HG03095 (cell line): Measurements from ENCODE around the gene ILKAP.

ENCODE experiments used
- ATAC-seq: cut with Tn5 transposase; IDR thresholded peaks from one replicate; pipeline ENCODE4 v1.9.1; 2021; ENCODE audit warnings: moderate library complexity; ENCODE audit not compliant: unreplicated experiment

The ILKAP gene

DNA sequence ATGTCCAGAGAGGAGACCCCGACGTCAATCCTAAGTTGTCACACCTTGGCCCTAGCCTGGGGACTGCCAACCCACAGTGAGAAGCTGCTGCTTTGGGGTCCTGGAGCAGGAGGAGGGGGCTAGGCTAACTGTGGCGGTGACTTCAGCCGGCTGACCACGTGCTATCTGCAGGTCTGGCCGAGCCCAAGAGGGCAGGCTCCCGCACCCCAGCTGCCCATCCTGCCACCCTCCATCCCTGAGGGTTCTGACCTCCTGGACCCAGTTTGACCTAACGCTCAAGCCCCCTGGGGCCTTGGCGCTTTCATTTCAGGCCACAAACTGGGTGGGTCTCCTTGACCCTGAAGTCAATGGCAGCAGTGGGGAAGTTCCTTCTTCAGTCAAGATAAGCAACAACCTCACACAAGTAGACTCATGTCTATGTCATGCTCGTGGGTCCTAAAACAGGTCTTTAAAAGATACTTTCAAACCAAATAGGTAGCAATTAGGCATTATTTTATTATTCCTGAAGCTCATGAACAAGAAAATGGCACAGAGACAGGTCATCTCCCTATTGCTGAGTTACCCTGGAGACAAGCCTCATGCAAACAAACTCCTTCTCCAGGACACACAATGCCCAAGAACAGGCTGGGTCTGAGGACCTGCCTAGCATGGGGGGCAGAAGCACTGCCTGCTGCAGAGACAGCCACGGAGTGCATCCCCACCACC, 34.1 kb upstream of the ILKAP start:
- ATAC-seq: no peak

DNA sequence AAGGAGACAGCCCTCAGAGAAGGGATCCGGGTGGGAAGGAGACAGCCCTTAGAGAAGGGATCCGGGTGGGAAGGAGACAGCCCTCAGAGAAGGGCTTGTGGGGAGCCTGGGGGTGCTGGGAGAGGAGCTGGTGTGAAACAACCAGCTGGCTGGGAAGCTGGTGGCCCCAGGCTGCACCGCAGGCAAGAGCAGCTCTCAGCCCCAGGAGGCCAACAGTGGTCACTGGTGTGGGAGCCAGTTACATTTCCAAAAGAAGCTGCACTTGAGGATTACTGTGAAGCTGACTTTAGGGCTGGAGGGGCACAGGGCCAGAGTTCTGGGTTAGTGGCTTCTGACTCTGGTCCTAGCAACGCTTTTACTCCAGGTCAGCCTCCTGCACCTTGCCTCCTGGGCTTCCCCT, 33.1 kb upstream of the ILKAP start:
- no peak for ATAC-seq

DNA sequence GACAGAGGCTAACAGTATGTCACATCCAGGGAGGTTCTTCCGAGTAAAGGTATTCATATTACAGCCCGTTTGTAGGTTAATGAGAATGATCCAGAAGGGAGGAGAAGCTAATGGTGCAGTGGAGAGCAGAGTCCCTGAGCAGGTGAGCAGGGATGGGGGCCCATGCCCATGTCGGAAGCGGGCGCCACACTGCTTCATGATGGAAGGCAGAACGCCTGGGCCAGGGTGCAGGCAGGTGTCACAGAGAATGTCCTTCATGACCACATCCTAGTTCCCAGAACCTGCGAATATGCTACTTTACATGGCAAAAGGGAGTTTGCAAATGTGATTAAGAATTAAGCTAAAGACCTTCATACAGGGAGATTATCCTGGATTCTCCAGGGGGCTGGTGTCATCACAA, 32.4 kb upstream of the ILKAP start:
- no peak for ATAC-seq

DNA sequence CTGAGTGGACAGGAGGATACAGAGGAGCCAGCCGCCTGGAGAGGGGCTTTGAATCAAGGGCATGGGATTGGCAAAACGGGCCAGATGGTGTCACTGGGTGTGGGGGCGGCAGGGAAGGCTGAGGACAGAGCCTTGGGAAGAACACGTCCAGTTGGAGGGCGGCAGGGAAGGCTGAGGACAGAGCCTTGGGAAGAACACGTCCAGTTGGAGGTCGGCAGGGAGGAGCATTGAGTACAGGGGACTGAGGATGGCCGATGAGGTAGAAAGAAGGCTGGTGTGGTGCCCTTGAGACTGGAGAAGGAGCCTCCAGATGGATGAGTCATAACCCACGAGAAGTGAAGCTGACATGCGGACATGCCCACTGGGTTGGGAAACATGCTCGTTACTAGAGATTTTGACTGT, 31.8 kb upstream of the ILKAP start:
- ATAC-seq: no peak

DNA sequence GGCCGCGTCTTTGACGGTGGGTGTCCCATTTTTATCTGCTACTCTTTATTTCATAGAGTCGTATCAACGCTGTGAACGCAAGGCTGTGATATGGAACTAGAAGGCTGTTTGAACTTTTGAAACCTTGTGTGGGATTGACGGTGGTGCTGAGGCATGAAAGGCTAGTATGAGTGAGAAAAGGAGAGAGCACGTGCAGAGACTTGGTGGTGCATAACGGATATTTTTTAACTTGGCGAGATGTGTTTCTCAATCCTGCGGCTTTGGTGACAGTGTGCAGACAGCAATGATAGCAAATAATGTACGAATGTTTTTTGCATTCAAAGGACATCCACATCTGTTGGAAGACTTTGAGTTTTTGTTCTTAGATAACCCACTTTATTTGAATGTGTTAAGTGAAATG, 30.1 kb upstream of the ILKAP start:
- ATAC-seq: no peak

DNA sequence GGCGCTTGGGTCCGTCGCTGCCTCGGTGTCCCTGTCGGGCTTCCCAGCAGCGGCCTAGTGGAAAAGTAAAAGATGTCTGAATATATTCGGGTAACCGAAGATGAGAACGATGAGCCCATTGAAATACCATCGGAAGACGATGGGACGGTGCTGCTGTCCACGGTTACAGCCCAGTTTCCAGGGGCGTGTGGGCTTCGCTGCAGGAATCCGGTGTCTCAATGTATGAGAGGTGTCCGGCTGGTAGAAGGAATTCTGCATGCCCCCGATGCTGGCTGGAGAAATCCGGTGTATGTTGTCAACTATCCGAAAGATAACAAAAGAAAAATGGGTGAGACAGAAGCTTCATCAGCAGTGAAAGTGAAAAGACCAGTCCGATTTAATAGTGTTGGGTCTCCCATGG, 28.3 kb upstream of the ILKAP start:
- ATAC-seq: no peak

DNA sequence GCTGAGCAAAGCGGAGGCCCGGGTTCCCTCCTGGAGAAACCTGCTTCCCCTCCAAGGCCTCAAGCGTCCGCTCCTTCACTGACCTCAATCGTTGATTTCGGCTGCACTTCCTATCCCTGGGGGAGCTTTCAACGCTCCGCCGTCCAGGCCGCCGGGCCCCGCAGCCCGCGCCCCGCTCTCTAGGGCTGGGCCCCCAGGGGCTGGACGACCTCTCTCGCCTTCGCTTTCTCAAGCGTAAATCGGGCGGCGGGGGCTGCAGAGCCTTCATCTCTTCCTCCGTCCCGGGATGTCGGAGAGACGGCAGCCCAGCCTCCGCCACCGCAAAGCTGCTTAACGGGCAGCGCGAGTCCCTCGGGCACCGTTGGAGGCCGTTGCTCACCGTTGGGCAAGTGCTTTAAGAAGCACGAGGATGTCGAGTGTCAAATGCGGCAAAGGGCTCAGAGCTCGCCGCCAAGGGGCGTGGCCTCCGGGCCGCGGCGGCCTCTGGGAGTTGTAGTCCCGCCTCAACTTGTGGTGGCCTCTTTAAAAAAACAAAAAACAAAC, 27.8 kb upstream of the ILKAP start:
- peak; percentile 69 for ATAC-seq

DNA sequence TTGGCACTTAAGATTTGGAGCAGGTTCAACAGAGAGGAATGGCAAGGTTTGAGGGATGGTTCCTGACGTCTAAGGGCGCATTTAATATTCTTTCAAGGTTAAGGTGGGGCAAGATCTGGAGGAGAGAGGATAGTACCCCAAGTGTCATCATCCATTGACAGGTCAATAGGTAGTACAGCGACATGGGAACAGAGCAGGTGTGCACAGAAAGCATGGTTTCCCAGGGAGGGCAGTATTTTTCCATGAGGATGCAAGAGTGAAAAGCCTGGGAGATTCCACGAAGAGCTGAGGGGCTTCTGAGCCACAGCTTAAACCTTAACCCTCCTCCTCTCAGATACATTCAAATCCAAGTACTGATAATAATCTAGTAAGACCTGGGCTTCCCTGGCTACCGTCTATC, 27.2 kb upstream of the ILKAP start:
- ATAC-seq: no peak

DNA sequence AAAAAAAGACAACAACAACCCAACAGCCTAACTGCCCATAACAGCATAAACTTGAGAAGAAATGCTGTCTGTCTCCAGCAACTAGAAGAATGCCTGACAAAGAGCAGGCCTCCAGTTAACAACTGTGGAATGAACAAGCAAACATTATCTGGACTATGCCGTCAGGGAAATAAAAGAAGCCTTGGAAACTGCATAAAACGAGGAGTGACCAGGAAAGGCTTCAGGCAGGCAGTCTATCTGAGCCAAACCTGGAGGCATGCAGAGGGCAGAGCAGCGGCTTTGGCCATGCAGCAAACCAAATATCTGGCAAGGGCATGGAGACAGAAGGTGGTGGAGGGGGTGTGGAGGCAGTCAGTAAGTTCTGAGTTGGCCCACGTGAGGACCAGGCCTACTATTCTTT, 25.2 kb upstream of the ILKAP start:
- ATAC-seq: no peak

DNA sequence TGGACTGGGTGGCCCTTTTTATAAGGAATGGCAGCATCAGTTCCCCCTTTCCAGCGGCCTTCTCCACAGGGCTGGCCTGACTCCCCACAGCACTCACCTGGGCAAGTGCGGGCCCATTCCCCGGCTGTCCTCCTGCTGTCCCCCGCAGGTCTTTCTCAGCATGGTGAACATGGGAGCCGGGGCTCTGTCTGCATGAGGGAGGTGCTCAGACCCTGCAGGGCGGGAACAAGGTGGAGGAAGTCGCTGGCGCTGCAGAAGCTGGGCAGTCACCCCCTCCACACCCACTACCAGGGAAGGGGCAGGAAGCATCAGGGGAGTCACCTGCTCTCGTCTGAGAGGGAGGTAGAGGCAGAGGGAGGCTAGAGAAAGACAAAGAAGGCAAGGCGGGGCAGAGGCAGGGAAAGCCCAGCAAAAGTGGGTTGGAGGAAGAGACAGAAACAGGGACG, 24.1 kb upstream of the ILKAP start:
- no peak for ATAC-seq

DNA sequence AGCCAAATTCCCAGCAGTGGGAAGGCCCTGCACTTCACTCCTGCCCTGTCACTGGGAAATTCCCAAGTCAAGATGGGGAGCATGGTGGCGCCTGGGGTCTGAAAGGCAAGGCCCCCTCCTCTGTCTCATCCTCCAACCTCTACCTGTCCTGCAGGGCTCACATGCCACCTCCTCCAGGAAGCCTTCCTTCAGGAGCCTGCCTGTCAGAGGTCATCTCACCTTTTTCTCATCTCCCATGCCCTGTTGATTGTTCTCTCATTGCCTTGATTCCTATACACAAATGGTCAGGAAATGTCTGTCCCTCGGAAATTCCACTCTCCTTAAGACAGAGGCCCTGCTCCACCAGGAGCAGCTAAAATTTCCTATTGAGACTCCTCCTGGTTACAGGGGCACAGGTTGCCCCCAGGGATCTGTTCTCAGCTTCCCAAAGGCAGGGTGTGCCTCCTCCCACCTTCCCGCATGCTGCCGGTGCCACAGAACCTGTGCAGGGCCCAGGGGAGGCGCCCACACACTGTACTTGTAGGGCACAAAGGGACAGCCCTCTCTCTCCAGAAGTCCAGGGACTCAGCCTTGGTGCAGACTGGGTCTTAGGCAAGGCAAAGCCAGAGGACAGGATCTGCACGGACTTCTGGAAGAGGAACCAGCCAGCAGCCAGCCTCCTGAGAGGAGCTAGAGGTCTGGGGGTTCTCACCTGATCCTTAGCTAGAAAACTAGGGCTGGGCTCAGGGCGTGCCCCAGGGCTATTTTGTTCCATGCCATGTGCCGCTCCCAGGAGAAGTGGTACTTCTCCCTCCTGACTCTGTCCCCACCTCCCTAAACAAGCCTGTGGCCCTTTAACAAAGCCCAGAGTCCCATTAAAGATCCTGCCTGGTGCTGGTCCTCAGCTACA, 23.4 kb upstream of the ILKAP start:
- no peak for ATAC-seq

DNA sequence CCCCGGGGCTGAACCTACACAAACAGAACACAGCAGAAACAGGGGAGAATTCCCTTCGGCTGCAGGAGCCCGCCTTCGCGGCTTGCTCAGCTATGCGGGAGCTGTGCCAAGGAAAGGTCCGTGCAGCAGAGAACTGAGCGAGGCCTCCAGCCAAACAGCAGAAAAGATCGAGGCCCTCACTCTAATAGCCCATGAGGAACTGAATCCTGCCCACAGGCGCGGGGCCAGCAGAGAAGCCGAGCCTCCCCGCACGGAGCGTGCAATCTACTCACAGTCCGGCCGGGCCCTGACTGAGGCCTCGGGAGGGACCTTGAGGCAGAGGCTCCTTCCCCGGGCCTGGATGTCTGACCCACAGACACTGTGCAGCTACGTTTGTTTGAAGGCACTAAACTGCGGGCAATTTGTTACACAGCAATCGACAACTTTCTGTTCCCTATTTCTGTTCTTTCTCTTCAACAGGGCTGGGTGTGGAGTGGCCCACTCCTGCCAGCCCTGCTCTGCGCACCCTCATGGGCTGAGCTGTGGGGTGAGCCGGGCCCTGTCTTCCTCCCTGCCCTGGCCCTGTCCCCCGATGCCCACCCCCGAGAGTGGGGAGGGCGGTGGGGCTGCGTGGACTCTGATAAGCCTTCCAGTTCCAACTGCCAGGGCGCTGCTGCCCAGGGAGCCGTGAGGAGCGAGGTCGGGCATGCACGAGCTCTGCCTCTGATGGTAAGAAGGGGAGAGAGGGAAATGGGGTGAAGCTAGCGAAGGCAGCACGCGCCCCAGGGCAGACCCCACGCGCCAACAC, 22.6 kb upstream of the ILKAP start:
- ATAC-seq: no peak

DNA sequence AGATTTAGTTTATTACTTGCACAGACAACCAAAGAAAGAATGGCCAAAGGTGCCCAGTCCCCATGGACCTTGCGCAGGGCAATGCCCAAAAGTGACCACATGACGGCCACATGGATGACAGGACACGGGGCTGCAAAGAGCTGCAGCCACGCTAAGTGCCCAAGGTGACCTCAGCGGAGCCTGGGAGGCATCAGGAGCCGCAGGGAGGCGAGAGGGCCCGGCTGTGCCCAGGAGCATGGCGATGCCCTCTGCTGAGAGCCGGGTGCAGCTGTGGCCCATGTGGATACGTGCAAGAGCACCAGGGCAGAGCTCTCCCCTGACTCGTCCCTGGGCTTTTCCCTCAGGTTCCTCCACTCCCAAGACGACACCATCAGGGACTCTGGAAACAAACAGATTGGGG, 21.6 kb upstream of the ILKAP start:
- ATAC-seq: no peak

DNA sequence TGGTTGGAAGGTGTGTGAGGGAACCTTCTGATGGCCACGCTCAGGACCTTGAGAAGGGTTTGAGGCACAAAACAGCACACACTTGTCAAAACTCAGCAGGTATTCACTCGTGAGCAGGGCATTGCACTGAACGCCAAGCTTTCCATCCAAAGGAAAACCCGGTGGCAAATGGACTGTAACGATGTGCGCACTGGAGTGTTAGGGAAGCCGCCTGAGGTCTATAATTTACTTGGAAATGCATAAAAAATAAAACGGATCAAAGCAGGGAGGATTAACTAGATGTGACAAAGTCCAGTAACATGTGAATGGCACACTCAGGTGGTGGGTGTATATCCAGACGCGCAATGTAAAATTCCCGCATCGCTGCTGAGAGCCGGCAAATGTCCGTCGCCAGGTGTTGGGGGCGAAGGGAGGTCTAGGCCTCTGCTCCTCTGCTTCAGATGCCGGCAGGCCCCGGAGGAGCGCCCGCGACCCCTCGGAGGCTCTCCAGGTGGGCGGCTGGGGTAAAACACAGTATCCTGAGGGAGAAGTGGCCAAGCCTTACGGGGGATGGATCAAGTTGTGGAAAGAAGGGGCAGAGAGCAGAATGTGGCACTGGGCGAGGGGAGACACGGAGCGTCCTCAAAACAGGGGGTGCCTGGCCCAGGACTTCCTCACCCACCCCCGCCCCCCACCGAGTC, 21.0 kb upstream of the ILKAP start:
- ATAC-seq: no peak

DNA sequence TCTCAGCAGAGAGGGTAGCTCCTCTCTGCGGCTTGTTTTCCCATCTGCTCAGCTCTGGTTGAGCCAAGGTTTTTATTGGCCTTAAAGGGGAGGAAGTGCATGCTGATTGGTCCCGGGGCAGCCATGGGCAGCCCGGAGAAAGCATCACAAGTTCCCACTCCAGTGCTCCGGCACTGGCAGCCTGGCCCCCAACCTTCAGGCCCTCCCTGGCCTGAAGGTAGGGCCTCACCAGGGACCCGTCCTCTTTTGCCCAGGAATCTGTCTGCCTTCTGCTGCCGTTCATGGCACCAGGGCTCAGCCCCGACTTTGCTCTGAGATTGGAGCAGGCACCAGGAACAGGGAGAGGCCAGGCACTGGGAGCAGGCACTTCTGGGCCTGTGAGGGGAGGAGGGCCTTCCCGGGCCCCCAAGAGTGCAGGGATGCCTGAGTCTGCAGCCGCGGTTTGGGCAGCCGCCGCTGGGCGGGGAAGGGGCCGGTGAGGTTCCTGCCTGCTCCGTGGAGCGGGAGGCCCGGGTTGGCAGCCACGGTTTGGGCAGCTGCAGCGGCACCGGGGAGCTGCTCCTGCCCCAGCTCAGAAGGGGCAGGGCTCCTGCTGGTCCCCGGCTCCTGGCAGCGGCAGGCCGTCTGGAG, 17.5 kb upstream of the ILKAP start:
- ATAC-seq: no peak

DNA sequence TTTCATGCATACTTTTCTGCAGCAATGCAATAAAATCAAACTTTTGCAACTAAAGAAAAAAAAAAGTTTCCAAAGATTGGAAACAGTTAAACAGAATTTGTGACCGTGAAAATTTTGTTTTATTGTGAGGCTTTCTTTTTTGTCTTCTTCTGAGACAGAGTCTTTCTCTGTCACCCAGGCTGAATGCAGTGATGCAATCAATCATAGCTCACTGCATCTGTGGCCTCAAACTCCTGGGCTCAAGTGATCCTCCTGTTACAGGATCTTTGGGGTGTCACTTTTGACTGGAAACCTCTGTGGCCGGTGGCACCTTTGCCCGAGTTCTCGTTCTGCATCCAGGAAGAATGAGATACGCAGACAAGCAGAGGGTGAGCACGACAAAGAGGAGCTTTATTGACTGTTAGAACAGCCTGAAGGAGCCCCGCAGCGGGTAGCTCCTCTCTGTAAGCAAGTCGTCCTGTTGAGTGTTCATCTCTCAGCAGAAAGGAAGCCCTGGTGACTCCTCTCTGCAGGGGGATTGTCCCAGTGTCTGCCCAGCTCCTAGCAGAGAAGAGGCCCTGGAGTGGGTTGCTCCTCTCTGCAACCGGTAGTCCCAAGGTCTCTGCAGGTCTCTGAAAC, 16.9 kb upstream of the ILKAP start:
- no peak for ATAC-seq

DNA sequence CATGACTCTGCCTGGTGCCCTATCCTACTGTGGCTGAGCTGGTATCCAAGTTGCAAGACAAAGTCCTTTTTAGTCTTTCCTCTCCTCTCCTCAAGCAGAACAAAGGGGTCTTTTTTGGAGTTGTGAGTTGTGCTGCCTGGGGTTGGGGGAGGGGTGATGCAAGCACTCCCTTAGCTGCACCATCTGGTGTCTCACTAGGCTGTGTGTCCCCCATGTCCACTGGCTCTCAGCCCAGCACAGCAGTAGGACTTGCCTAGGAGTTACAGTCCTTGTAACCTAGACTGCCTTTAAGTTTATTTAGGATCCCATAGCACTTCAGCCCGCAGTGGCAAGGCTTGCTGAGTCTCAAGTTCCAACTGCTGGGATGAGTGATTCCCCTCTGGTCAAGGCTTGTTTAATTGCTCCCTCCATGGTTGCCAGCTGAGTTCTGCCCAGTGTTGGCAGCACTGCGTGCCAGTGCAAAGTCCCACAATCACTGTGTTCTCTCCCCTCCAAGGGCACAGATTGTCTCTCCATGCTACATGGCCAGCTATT, 13.2 kb upstream of the ILKAP start:
- no peak for ATAC-seq

DNA sequence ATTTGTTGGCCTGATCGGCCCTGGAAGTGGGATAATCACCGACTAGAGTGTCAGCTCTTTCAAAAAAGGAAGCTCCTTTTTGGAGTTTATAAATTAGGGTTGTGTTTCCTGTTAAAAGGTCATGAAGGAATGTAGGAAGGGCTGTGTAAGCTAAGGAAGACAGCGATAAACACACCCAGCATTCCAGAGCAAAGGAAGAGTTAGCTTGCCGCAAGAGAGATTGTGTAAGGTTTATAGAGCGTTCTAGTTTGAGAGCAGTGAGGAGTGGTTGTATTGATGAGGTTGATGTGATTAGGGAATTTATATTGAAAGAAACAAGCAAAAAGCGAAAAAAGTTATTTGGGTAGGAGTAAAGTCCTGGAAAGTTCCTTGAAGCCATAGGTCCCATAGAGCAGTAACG, 3.5 kb upstream of the ILKAP start:
- ATAC-seq: no peak

DNA sequence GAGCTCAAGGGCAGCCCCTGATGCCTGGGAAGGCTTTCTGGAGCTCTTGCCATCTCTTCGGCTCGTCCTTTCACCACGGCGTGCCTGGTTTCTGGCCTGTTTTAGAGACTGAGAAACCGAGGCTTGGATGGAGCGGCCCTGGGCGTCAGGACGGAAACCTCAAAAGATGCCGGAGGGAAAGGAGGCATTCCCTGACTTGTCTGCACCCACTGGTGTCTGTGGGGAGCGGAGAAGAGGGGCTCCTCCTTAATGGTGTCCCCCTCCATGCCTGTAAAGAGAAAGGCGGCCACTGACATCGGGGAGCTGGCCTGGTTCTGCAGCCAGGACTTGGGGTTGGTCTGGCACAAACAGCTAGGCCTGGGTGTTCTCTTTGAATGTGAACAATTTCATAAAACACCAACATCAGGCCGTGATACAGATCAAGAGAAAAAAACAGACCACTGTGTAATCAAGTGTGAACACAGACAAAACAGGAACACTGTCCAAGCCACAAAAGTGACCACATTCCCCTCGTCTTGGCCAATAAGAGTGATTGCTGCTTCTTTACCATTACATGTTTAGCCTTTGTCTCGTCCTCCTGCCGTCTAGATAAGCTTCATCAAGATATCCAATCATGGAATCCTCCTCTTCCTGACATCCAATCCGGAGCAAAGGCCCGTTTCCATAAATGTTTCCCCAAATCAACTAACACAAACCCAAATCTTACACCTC, 633 bp upstream of the ILKAP start:
- no peak for ATAC-seq
